Fibroblast of villous mesenchyme (primary cell): ENCODE results near the gene CCDC171. TPM values are rescaled to one million over a fixed set of nuclear protein-coding genes. Genes with fewer than 3 reads are reported as not detected.

Source experiments
- DNase-seq: peaks from one replicate; pipeline ENCODE4 v3.0.0-alpha.2; 2010; ENCODE audit warnings: low read depth
- H3K4me3 ChIP-seq: 2 replicates; pipeline ENCODE4 v1.5.1; 2011; ENCODE audit warnings: low read depth, mild to moderate bottlenecking, low read length
- CTCF ChIP-seq: IDR thresholded peaks from 2 replicates; pipeline ENCODE4 v1.5.1; 2012; ENCODE audit warnings: low read depth, mild to moderate bottlenecking, low read length; ENCODE audit not compliant: insufficient read depth
- total RNA-seq: library from RNA; depleted of rRNA; stranded (reverse); fragments of >200 nt; gene quantifications from 2 replicates; pipeline ENCODE4 v1.2.3, GENCODE V29; 2012

CCDC171 gene
- total RNA-seq, 1 donor = 2.2 TPM

- H3K4me3 ChIP-seq = no peak overlapping the region
- no peak for DNase-seq
- no peak for TF ChIP-seq CTCF
Observed at GRCh38 chr9:15529566-15530324, 23.1 kb upstream of the CCDC171 start.

- DNase-seq = no peak
- TF ChIP-seq CTCF = no peak
- H3K4me3 ChIP-seq = no peak overlapping the region
Observed at GRCh38 chr9:15531380-15531779, 21.5 kb upstream of the CCDC171 start.

GRCh38 chr9:15541872-15542271 is 11.0 kb upstream of the CCDC171 start:
- no peak for TF ChIP-seq CTCF
- DNase-seq = peak; percentile 45
- no peak overlapping the region for H3K4me3 ChIP-seq

- no peak for TF ChIP-seq CTCF
- H3K4me3 ChIP-seq = no peak overlapping the region
- no peak for DNase-seq
Observed at GRCh38 chr9:15542624-15543023, 10.2 kb upstream of the CCDC171 start.

- no peak overlapping the region for H3K4me3 ChIP-seq
- no peak for TF ChIP-seq CTCF
- peak; percentile 59 for DNase-seq
Observed at GRCh38 chr9:15543047-15543813, 9.6 kb upstream of the CCDC171 start.

DNA sequence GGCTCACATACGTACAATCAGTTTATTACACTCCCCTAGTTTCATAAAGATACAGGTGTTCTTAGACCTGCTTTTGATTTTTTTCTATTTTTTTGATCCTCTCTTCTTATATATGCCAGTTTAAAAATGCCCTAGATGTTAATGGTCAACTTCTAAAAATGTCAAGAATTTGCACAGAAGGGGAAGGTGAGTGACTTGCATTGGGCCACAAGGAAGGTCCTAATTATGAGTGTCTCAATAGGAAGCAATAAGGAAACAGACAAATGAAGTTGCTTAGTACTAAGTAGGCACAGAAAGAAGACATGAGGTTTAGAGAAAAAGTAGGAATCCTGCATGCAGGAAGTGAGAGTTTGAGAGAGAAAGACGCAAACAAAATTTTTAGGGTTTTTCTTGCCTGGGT is 3.2 kb upstream of the CCDC171 start:
- DNase-seq = no peak
- H3K4me3 ChIP-seq = no peak overlapping the region
- no peak for TF ChIP-seq CTCF
